ENCODE data around the gene SLC38A1.
"Not testable (repeated sequence)": the region's sequence is repeated elsewhere in the genome, so short reads cannot be mapped to it uniquely, and the experiment has no call there.

The SLC38A1 gene

DNA sequence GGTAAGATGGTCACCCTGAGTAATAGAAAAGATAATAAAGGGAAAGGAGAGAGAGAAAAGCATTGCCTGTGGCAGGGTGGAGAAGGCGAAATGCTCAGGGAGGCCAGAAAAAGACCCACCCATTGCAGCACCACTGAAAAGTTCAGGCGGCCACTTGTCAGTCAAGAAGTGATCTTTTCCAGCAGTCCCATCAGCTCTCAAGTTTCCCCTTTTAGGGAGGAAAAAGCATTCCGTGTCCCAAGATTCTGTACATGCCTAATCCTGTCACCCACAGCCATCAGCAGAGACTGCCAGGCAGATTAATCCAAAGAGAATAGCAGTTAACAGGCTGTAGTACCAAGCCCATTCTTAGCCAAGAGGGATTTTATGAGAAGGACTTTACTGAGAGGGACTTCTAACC lies 11.9 kb downstream of the SLC38A1 start:
- no peak overlapping the region for H3K27ac ChIP-seq
- no peak for TF ChIP-seq CTCF (conservative IDR thresholded peaks at IDR 0.05)

GRCh38 chr12:46253544-46254162 lies 15.2 kb downstream of the SLC38A1 start:
- TF ChIP-seq CTCF (conservative IDR thresholded peaks at IDR 0.05), result no peak
- no peak overlapping the region for H3K27ac ChIP-seq

DNA sequence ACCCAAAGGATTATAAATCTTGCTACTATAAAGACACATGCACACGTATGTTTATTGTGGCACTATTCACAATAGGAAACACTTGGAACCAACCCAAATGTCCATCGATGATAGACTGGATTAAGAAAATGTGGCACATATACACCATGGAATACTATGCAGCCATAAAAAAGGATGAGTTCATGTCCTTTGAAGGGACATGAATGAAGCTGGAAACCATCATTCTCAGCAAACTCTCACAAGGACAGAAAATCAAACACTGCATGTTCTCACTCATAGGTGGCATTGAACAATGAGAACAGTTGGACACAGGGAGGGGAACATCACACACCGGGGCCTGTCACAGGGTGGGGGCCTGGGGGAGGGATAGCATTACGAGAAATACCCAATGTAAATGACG lies 16.8 kb downstream of the SLC38A1 start:
- H3K27ac ChIP-seq, result not testable (repeated sequence)

GRCh38 chr12:46249960-46250359 lies 18.9 kb downstream of the SLC38A1 start:
- H3K27ac ChIP-seq, result not testable (repeated sequence)

- no peak for TF ChIP-seq CTCF (conservative IDR thresholded peaks at IDR 0.05)
- H3K27ac ChIP-seq, result peak overlapping the region; percentile 38; the same call in 1 of the 2 replicates
These were observed 22.7 kb downstream of the SLC38A1 start for GRCh38 chr12:46246021-46246700.

DNA sequence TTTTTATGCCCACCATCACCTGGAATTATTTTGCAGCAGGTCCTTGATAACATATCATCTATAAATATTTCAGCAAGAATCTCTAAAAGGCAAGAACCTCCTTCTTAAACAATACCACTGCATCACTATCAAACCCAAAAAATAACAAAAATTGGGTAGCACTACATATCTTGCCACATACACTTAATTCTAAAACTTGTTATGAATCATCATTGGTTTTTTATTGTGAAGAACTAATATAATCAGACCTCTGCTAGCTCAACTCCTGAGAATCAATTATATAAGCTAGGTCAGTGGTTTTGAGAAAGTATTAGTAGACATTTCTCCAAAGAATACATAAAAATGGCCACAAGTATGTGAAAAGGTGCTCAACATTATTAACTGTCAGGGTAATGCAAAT lies 23.8 kb downstream of the SLC38A1 start:
- TF ChIP-seq CTCF (conservative IDR thresholded peaks at IDR 0.05), result no peak
- no peak overlapping the region for H3K27ac ChIP-seq

GRCh38 chr12:46244273-46244915 lies 24.4 kb downstream of the SLC38A1 start:
- no peak overlapping the region for H3K27ac ChIP-seq
- TF ChIP-seq CTCF (conservative IDR thresholded peaks at IDR 0.05), result no peak

GRCh38 chr12:46242569-46242968 lies 26.3 kb downstream of the SLC38A1 start:
- no peak for TF ChIP-seq CTCF (conservative IDR thresholded peaks at IDR 0.05)

More at GRCh38 chr12:46242569-46242968, 26.3 kb downstream of the SLC38A1 start:
- no peak overlapping the region for H3K27ac ChIP-seq
